ACHN (cell line): ENCODE results near the gene GTF2IRD1.
A peak's percentile ranks its signal among the peaks of the same experiment; 100 is the strongest.

Source experiments
- DNase-seq: peaks from one replicate; pipeline ENCODE4 v3.0.0-alpha.2; 2015
- in situ Hi-C: cut with HindIII; loops from 2 replicates; pipeline ENCODE4 v1.10.0; 2017; ENCODE audit warnings: low sequenced_read_pairs, low pct_ligation_motif_present, low pct_unique_long_range_greater_than_20kb

The GTF2IRD1 gene

GRCh38 chr7:74570533-74571156, 116.9 kb downstream of the GTF2IRD1 start:
- no peak for DNase-seq
- in situ Hi-C loops: loop anchor here (25.0 kb wide), 1 partner anchor 158 kb away; no protein-coding TSS in a partner anchor

- in situ Hi-C loops: loop anchor here (25.0 kb wide), 1 partner anchor 160 kb away; no protein-coding TSS in a partner anchor
- DNase-seq: no peak
These were observed 118.7 kb downstream of the GTF2IRD1 start for GRCh38 chr7:74572301-74572979.

- no peak for DNase-seq
- in situ Hi-C loops: loop anchor here (25.0 kb wide), 1 partner anchor 161 kb away; no protein-coding TSS in a partner anchor
These were observed 119.8 kb downstream of the GTF2IRD1 start for GRCh38 chr7:74573512-74573911.

GRCh38 chr7:74575083-74575784, 121.5 kb downstream of the GTF2IRD1 start:
- DNase-seq: peak; percentile 70

GRCh38 chr7:74575811-74576210, 122.1 kb downstream of the GTF2IRD1 start:
- no peak for DNase-seq
- in situ Hi-C loops: no loop called here

More at GRCh38 chr7:74575083-74575784, 121.5 kb downstream of the GTF2IRD1 start:
- in situ Hi-C loops: no loop called here

- no peak for DNase-seq
- in situ Hi-C loops: no loop called here
These were observed 126.3 kb downstream of the GTF2IRD1 start for GRCh38 chr7:74579800-74580685.

GRCh38 chr7:74581916-74582440, 128.3 kb downstream of the GTF2IRD1 start:
- no peak for DNase-seq
- in situ Hi-C loops: no loop called here

- DNase-seq: no peak
- in situ Hi-C loops: no loop called here
These were observed 128.8 kb downstream of the GTF2IRD1 start for GRCh38 chr7:74582447-74583039.

- in situ Hi-C loops: no loop called here
- DNase-seq: no peak
These were observed 129.9 kb downstream of the GTF2IRD1 start for GRCh38 chr7:74583630-74584029.

GRCh38 chr7:74584160-74584954, 130.7 kb downstream of the GTF2IRD1 start:
- in situ Hi-C loops: no loop called here
- DNase-seq: no peak

GRCh38 chr7:74585844-74586243, 132.1 kb downstream of the GTF2IRD1 start:
- DNase-seq: no peak
- in situ Hi-C loops: no loop called here

- DNase-seq: peak; percentile 51
- in situ Hi-C loops: no loop called here
These were observed 132.8 kb downstream of the GTF2IRD1 start for GRCh38 chr7:74586258-74587175.

- peak; percentile 100 for DNase-seq
- in situ Hi-C loops: no loop called here
These were observed 133.9 kb downstream of the GTF2IRD1 start for GRCh38 chr7:74587435-74588126.

GRCh38 chr7:74590813-74591212, 137.1 kb downstream of the GTF2IRD1 start:
- no peak for DNase-seq
- in situ Hi-C loops: no loop called here

GRCh38 chr7:74598558-74598957, 144.9 kb downstream of the GTF2IRD1 start:
- in situ Hi-C loops: no loop called here
- no peak for DNase-seq

GRCh38 chr7:74599244-74599643, 145.5 kb downstream of the GTF2IRD1 start:
- in situ Hi-C loops: no loop called here
- DNase-seq: no peak
